Testis (tissue), 2 donors: ENCODE data around the gene TBC1D1.

Experiments used
- CTCF ChIP-seq, 3 experiments: fragments of 450-650 bp in 2 of 3; fragments of 200-600 bp in 1 of 3; sonication (generic) in 1 of 3; IDR thresholded peaks; one replicate each; pipeline ENCODE4 v1.5.1; 2016 to 2019; ENCODE audit warnings: antibody characterized with exemption in 3 of 3, mild to moderate bottlenecking in 2 of 3, moderate library complexity in 1 of 3
- POLR2A ChIP-seq: fragments of 450-650 bp; IDR thresholded peaks from one replicate; pipeline ENCODE4 v1.6.1; 2017; ENCODE audit warnings: antibody characterized with exemption, mild to moderate bottlenecking, moderate library complexity

- no peak for TF ChIP-seq CTCF (IDR thresholded peaks at IDR 0.05)
- no peak for TF ChIP-seq POLR2A
These were observed 114.8 kb downstream of the TBC1D1 start for GRCh38 chr4:38005637-38006036.
